Right lobe of liver (tissue), 6 donors: ENCODE data around the gene OGFRL1. TPM values are rescaled to one million over a fixed set of nuclear protein-coding genes. Genes with fewer than 3 reads are reported as not detected.

ENCODE experiments used
- ATAC-seq, 4 donors: fragments of 200-7000 bp; cut with Tn5 transposase; one replicate each; pipeline ENCODE4 v1.9.1; 2020; ENCODE audit warnings: mild to moderate bottlenecking in 4 of 4, moderate library complexity in 4 of 4
- DNase-seq, 3 donors: peaks; one replicate each; pipeline ENCODE4 v3.0.0-alpha.2; 2020
- H3K27ac ChIP-seq, 3 donors: fragments of 200-600 bp; one replicate each; pipeline ENCODE4 v1.8.0; 2022
- H3K27me3 ChIP-seq, 2 donors: fragments of 200-600 bp; one replicate each; pipeline ENCODE4 v1.8.0; 2022
- H3K36me3 ChIP-seq, 4 donors: fragments of 200-600 bp; sonication (generic) in 1 of 4; one replicate each; pipeline versions ENCODE4 v1.5.1 to v1.8.0; 2017 to 2022; ENCODE audit warnings: control low read depth in 1 of 4
- H3K4me1 ChIP-seq, 4 donors: fragments of 200-600 bp; sonication (generic) in 1 of 4; one replicate each; pipeline versions ENCODE4 v1.5.1 to v1.8.0; 2017 to 2022; ENCODE audit warnings: control low read depth in 1 of 4
- H3K4me3 ChIP-seq, 3 donors: fragments of 200-600 bp; one replicate each; pipeline ENCODE4 v1.8.0; 2022
- H3K9me3 ChIP-seq, 4 donors: fragments of 200-600 bp; sonication (generic) in 1 of 4; one replicate each; pipeline versions ENCODE4 v1.5.1 to v1.8.0; 2017 to 2022; ENCODE audit warnings: control low read depth in 1 of 4
- POLR2A ChIP-seq: fragments of 450-650 bp; IDR thresholded peaks from one replicate; pipeline ENCODE4 v1.6.1; 2017; ENCODE audit warnings: antibody characterized with exemption, mild to moderate bottlenecking
- WGBS: methylation state at CpG from one replicate; pipeline ENCODE4 v1.1.6; 2018; ENCODE audit warnings: low coverage, low lambda C conversion rate; ENCODE audit not compliant: insufficient coverage; ENCODE audit errors: missing lambda C conversion rate; 5-methylcytosine and 5-hydroxymethylcytosine counted together
- intact Hi-C, 2 donors: fragments of 100-400 bp; cut with DNase I; formaldehyde crosslinking; loops; one replicate each; pipeline versions ENCODE4 v1.11.2 to v1.14.1; 2022
- total RNA-seq, 6 experiments: library from RNA; depleted of rRNA in 2 of 6; stranded (reverse); fragments of >200 nt in 2 of 6; fragmentation: NEBNext Ultra II Directional in 3 of 6; extraction: Animal tissue kit (Norgen Biotek cat#: 25700) in 3 of 6; gene quantifications; one replicate each; pipeline versions ENCODE4 v1.1.0 to v1.2.4, GENCODE V29; 2016 to 2023
- TF ChIP-seq, protein P1 (sequence below), 4 donors: fragments of 200-600 bp in 3 of 4; fragments of 450-650 bp in 1 of 4; IDR thresholded peaks; one replicate each; pipeline versions ENCODE4 v1.5.1 to v1.8.0; 2016 to 2022; ENCODE audit warnings: antibody characterized with exemption in 4 of 4, mild to moderate bottlenecking in 2 of 4
- donor health status: DM: no; HTN: yes; CAD: no.
- donor health status: DM: no; HTN: no; CAD: no.
- donor health status: DM: no; HTN: no; CAD: no.
- donor health status: DM: no; HTN: yes; CAD: no.
- donor health status: DM: no; HTN: yes; CAD: no.

The OGFRL1 gene
- total RNA-seq, 6 experiments from 2014 or later = 1.5 to 6.9 (median 3.8) TPM

DNA sequence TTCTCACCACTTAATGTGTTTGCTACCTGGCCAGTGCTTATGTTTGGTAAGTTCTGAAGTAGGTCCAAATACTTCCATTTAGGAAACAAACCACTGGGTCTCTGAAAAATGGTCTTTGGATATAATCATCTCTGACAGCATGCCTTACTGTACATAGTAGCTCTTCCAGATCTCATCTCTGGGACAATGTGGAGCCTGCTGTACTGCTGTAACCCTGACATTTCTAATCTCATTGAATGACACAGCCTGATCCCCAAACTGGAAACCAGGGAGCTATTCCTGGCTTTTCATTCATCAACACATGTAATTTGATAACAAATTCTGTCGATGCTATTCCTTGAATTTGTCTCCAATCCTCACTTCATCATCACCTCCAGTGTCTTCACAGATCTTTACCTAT is 23.5 kb downstream of the OGFRL1 start:
- H3K9me3 ChIP-seq = no peaks in the 10 kb centered on the region

DNA sequence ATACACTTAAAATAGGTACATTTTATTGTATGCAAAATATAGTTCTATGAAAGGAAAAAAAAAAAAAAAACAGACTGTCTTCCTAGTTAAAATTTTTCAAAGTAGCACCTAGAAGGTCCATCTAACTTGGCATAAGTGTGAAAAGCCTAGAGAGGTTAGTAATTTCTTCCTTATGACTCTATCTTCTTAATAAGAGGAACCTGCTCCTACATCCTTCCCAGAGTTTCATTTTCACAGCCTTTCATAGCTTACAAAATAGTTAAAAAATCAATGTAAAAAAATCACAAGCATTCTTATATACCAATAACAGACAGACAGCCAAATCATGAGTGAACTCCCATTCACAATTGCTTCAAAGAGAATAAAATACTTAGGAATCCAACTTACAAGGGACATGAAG is 28.8 kb downstream of the OGFRL1 start:
- no peak overlapping the region for H3K4me3 ChIP-seq
- H3K4me1 ChIP-seq = peaks cover 0 to 6% (median 2%) of the 10 kb centered on the region in 4 donors
- TF ChIP-seq, protein P1, sequence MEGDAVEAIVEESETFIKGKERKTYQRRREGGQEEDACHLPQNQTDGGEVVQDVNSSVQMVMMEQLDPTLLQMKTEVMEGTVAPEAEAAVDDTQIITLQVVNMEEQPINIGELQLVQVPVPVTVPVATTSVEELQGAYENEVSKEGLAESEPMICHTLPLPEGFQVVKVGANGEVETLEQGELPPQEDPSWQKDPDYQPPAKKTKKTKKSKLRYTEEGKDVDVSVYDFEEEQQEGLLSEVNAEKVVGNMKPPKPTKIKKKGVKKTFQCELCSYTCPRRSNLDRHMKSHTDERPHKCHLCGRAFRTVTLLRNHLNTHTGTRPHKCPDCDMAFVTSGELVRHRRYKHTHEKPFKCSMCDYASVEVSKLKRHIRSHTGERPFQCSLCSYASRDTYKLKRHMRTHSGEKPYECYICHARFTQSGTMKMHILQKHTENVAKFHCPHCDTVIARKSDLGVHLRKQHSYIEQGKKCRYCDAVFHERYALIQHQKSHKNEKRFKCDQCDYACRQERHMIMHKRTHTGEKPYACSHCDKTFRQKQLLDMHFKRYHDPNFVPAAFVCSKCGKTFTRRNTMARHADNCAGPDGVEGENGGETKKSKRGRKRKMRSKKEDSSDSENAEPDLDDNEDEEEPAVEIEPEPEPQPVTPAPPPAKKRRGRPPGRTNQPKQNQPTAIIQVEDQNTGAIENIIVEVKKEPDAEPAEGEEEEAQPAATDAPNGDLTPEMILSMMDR (IDR thresholded peaks at IDR 0.05) = no peak
- no peak for TF ChIP-seq POLR2A
- intact Hi-C loops = no loop called here
- ATAC-seq (no peak), DNase-seq (no peak)
- H3K27ac ChIP-seq = no peak overlapping the region
- no peaks in the 10 kb centered on the region for H3K9me3 ChIP-seq
- H3K27me3 ChIP-seq = no peaks in the 10 kb centered on the region
- no peaks in the 10 kb centered on the region for H3K36me3 ChIP-seq

More for the DNA sequence above, 23.5 kb downstream of the OGFRL1 start:
- ATAC-seq (no peak), DNase-seq (no peak)
- Histone ChIP-seq H3K4me1 (no peaks in the 10 kb centered on the region), H3K27me3 (no peaks in the 10 kb centered on the region), H3K27ac (no peak overlapping the region), H3K4me3 (no peak overlapping the region), H3K36me3 (no peaks in the 10 kb centered on the region)
- WGBS = 67% methylated on average over 1 of the region's 1 CpG
- TF ChIP-seq, protein P1 (IDR thresholded peaks at IDR 0.05) = no peak
- no peak for TF ChIP-seq POLR2A
- intact Hi-C loops = no loop called here

DNA sequence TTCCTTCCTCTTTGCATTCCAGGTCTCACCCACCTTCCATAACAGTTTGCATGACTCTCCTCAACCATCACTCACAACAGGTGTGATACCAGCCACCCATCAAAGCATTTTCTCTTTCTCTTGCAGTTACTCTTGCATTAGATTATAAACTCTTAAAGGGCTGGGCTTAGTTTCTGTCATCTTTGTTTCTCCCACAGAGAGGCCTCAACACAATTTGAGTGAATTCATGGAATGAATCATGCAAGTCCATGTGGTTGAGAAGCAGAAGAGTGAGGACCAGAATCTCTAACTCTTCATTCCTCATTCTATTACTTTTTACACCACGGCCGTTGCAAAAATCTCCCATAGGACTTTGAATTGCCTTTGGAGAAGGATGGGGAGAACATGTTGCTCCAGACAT is 31.4 kb downstream of the OGFRL1 start:
- intact Hi-C loops = no loop called here
- Histone ChIP-seq H3K36me3 (no peaks in the 10 kb centered on the region), H3K27me3 (no peaks in the 10 kb centered on the region), H3K4me1 (peaks cover 0 to 6% (median 2%) of the 10 kb centered on the region in 4 donors), H3K9me3 (no peaks in the 10 kb centered on the region), H3K27ac (no peak overlapping the region), H3K4me3 (no peak overlapping the region)
- 92% methylated on average over 2 of the region's 2 CpGs for WGBS
- no peak for ATAC-seq
- TF ChIP-seq, protein P1 (IDR thresholded peaks at IDR 0.05) = no peak
- no peak for TF ChIP-seq POLR2A
- no peak for DNase-seq

- Histone ChIP-seq H3K4me1 (peaks cover 0 to 6% (median 2%) of the 10 kb centered on the region in 4 donors), H3K27ac (no peak overlapping the region), H3K27me3 (no peaks in the 10 kb centered on the region), H3K36me3 (no peaks in the 10 kb centered on the region), H3K9me3 (no peaks in the 10 kb centered on the region), H3K4me3 (no peak overlapping the region)
- DNase-seq = peak in 1 of 3 donors; percentile 16
- intact Hi-C loops = no loop called here
- no peak for TF ChIP-seq POLR2A
- TF ChIP-seq, protein P1 (IDR thresholded peaks at IDR 0.05) = no peak
- ATAC-seq = peak; percentile 80 to 89 (median 83)
These were observed 32.7 kb downstream of the OGFRL1 start for GRCh38 chr6:71321314-71321713.

DNA sequence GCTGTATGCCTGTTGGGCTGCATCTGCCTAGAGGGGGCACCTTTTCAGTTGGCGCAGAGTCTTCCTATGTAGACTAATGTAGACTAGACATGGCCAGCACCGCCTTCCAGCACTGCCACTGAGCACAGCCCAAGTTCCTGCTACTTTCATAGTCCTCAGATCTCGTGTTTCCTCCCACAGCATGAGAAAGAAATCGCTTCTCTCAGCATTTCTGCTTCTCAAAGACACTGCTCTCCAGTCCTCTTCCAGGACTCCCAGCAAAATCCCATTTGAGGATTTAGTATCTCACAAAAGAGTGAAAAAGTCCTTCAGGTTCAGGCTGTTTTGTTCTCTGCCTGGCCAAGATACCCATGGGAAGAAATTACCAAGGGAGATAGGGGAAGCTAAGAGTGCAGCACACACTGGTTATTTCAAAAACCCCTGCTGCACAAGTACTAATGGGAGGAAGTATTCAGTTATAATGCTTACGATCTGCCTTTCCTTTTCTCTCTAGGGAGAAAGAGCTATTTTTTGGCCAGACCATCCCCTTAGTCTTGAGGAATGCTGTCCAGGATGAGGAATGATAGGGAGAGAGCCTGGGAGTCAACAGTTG is 35.7 kb downstream of the OGFRL1 start:
- no peaks in the 10 kb centered on the region for H3K9me3 ChIP-seq
- H3K4me1 ChIP-seq = peaks cover 0 to 11% (median 3%) of the 10 kb centered on the region in 4 donors
- H3K4me3 ChIP-seq = no peak overlapping the region
- H3K27ac ChIP-seq = no peak overlapping the region
- H3K36me3 ChIP-seq = no peaks in the 10 kb centered on the region
- no peaks in the 10 kb centered on the region for H3K27me3 ChIP-seq
- TF ChIP-seq, protein P1 (IDR thresholded peaks at IDR 0.05) = no peak
- TF ChIP-seq POLR2A = no peak
- ATAC-seq (peak in 3 of 4 donors; percentile 27 to 54 (median 54)), DNase-seq (no peak)
- intact Hi-C loops = no loop called here
- 57% methylated on average over 5 of the region's 5 CpGs for WGBS
